RCC 7860 (cell line): ENCODE data around the gene PTGIS.

Source experiments
- DNase-seq: peaks from one replicate; pipeline ENCODE4 v3.0.0-alpha.2; 2015; ENCODE audit warnings: low spot score
- FAIRE-seq: peaks from 2 replicates; lab custom pipeline; 2012; peaks lifted over from hg19 to GRCh38; lab: Jason Lieb, UNC

PTGIS gene

DNA sequence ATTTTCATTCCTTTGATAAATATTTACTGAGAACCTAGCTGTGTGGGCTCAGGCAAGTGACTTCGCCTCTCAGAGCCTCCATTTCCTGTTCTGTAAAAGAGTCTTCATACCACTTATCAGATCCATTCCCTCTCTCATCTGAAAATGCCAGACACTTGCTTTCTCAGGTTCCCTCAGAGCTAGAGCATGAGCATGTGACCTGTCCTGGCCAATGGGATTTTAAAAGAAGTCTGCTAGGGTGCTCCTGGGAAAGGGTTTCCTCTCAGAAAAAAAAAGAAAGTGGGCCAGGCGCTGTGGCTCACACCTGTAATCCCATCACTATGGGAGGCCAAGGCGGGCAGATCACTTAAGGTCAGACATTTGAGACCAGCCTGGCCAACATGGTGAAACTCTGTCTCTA lies 90.7 kb downstream of the PTGIS start:
- FAIRE-seq: no peak
- no peak for DNase-seq

DNA sequence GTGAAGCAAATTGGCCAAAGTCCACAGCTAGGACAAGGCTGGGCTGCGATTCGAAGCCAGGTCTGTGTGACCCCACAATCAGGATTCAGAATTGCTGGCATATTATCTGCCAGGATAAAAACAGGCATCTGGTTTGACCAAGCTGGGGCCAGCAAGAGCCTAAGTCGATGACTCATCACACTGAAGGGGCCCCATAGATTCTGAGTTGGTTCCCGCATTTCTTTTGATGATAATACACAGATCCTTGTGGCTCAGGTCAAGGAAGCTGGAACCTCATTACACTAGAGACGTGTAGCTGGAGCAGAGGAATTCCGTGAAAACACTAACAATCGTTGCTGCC lies 92.0 kb downstream of the PTGIS start:
- no peak for DNase-seq
- no peak for FAIRE-seq

DNA sequence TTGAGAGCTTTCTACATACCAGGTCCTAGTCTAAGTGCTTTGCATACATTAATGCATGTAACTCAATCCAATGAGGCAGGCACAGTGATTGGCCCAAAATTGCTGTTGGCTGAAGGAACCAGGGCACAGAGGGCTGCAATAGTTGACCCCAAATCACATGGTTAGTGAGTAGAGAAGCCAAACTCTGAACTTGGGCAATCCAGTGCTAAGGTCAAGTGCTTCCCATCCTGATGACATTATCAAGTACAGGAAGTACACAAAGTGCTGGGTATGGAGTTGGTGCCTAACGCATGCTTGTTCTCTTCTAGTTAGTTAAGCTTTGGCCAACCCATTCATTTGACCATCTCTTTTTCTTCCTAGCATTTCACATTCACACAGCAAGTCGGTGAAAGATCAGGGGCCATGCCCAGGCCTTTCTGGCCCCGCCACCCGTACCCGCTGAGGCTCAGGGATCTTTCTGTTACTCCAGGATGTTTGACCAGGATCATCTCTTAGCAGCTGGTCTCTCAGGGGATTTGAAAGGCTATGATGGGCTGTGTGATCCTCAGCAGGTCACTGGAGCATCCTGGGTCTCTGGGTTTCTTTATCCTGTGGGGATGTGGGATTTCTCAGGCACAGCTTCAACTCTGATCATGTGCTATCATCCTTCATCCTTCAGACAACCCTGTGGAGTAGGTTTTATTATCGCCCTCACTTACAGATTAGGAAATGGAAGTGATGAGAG lies 92.5 kb downstream of the PTGIS start:
- no peak for DNase-seq
- no peak for FAIRE-seq

GRCh38 chr20:49471397-49471796 lies 96.5 kb downstream of the PTGIS start:
- DNase-seq (no peak), FAIRE-seq (no peak)

- FAIRE-seq (no peak), DNase-seq (no peak)
Measured at GRCh38 chr20:49470922-49471321, 97.0 kb downstream of the PTGIS start.

DNA sequence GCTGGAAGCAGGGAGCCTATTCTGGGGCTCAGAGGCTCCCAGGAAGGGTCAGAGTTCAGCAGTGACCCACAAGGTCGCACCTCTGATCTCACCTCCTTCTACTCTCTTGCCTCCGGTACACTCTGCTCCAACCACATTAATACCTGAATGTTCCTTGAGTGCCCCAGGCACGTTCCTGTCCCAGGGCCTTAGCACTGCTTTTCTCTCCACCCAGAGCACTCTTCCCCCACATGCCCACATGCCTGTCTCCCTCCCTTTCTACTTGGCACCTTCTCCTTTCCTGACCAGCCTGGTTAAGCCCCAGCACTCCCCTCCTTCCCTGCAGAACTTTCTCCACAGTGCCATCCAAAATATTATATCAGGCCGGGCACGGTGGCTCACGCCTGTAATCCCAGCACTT lies 98.9 kb downstream of the PTGIS start:
- FAIRE-seq (no peak), DNase-seq (no peak)

- DNase-seq: no peak
Measured at GRCh38 chr20:49468412-49468811, 99.5 kb downstream of the PTGIS start.

DNA sequence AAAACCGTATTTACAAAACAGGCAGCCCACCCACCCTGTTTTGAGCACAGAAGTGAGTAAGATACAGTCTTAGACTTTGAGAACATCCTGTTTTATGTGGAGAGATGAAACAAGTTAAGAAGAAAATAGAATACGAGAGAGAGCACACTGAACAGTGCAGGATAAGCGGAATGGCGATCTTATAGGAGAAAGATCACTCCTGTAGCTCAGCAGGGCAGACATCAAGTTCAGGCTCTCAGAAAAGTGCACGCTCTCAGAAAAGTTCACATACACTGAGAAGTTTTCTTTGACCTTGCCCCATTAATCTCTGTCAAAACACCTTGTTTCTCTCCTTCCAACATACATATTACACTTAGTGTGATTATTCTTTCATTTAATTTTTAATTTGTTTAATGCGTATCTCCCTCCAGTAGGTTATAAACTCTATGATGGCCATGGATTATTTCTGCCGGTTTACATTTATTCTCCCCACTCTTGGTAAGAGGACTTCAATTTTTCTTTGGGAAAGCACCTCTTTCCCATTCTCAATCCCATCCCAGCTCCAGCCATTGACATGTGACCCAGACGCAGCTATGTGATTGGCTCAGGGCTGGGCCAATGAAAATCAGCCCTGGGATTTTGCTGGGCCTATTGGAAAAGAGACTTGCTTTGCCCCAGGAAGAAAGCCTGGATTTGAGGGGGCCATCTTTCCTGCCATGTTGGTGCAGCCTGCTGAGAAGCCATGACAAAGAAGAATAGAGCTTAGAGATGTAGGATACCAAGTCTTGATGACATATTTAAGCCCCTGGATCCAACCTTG lies 101.6 kb downstream of the PTGIS start:
- DNase-seq (no peak), FAIRE-seq (no peak)

More at GRCh38 chr20:49468412-49468811, 99.5 kb downstream of the PTGIS start:
- no peak for FAIRE-seq

DNA sequence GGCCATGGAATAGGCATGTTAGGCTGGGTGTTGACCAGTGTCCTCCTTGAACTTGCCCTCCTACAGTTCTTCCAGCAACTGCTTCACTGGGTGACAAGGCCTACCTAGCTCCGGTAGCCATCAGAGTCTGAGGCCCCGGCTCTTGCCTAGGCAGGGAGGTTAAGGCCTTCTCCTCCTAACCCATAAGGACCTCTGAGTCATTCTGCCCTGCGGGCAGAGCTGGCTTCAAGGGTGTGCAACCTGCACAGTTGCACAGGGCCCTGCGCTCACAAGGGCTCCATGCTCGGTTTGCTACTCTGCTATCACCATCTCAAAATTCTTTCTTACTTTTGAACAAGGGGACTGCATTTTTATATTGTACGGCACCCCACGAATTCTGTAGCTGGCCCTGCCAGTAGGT lies 103.4 kb downstream of the PTGIS start:
- DNase-seq (no peak), FAIRE-seq (no peak)

DNA sequence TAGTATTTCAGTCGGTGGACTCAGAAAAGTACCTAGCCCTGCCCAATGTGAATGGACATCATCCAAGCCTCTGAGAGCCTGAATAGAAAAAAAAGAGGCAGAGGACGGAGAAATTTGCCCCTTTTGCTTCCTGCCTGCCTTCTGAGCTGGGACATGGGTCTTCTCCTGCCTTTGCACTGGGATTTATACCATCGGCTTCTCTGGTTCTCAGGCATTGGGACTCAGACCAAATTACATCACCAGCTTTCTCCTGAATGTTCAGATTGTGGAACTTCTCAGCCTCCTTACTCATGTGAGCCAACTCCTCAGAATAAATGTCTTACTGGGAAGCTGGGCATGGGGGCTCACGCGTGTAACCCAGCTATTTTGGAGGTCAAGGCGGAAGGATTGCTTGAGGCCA lies 105.3 kb downstream of the PTGIS start:
- FAIRE-seq (no peak), DNase-seq (no peak)

DNA sequence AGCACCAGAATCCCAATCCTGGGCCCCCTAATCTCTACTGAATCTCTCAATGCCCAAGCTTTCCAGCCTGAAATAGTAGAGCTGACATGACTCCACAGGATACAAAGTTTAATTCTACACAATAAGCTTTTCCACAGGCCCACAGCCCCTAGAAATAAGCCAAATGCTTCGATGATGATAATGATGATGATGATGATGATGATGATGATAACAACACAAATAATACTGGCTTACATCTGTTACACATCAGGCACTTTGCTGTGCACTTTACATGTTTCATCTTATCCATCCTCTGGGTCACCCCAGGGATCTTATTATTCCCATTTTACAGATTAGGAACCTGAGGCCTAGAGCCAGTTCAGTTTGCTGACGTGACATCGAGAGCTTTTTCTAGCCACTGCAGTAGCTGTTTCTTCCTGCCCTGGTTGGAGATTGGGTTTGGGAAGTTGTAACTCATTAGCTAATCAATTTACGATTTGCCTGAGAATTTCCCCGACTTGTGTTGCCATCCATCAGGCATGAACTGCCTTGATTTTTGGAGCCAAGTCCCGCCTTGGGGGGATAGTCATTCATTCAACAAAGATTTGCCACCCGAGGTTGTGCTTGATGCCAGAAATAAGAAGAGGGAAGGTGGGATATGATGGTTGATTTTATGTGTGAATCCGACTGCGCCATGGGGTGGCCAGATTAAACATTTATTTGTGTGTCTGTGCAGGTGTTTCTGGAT lies 105.9 kb downstream of the PTGIS start:
- FAIRE-seq: no peak
- DNase-seq: no peak

GRCh38 chr20:49460916-49461315 lies 107.0 kb downstream of the PTGIS start:
- FAIRE-seq: peak; percentile 99
- peak; percentile 95 for DNase-seq

- DNase-seq (no peak), FAIRE-seq (no peak)
Measured at GRCh38 chr20:49460131-49460530, 107.8 kb downstream of the PTGIS start.

DNA sequence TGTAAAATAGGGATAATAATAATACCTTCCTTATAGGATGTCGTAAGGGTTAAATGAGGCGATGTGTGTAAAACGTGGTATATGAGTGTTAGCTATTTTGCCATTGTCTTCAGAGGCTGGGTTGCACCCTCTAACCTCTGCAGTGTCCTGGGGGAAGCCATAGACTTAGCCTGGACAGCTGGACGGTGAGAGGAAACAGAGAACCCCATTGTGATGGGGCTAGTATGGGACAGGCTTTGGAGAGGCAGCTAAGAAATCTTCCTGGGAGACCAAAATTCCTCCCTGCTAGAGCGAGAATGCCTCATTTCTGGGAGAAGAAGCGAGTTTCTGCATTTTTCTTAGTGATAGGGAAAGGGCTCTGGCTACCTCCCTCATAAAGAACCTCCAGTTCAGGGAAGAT lies 108.3 kb downstream of the PTGIS start:
- no peak for DNase-seq
- FAIRE-seq: no peak

DNA sequence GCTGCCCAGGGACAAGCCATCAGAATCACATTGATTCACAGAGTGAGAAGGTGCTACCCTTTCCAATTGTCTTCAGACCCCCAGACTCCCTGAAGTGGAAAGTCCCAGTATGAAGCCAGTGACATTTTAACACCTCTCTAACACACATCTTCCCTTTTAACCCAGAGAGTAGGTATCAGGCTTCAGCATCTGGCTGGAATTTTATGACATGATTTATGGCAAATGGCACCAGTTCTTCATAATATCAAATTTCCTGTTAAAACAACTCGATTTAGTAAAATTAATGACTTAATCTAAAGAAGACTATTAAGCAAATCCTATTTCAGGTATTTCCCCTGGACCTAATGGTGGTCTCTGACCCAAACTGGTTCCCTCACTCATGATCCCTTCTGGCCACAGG lies 110.5 kb downstream of the PTGIS start:
- DNase-seq: no peak
- FAIRE-seq: no peak

DNA sequence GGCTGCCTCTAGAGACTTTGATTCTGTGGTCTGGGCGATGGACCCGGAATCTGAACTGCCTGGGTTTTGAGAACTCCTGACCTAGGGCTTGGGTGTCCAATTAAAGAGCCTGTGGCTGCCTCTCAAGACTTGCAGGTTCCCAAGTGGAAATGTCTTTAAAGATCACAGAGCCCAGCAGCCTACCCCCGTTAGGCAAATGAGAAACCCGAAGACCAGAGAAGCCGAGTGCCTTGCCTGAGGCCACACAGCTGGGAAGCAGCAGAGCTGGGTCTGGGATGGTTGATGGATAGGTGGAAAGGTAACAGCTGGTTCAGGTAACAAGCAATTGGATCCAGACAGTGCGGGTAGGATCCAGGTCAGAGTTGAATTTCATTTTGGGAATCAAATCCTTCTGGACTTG lies 111.3 kb downstream of the PTGIS start:
- DNase-seq (no peak), FAIRE-seq (no peak)

DNA sequence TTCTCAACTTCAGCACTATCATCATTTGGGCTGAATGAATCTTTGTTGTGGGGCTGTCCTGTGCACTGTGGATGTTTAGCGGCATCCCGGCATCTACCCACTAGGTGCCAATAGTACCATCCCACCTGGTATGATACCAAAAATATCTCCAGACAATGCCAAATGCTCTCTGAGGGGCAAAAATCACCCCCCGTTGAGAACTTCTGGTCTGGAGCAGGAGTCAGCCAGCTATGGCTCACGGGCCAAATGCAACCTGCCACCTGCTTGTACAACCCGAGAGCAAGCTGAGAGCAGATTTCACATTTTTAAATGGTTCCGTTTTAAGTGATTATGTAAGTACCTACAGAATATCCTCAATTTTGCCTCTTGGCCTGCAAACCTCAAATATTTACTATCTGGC lies 112.2 kb downstream of the PTGIS start:
- no peak for DNase-seq
- no peak for FAIRE-seq
